HEK293 (cell line): ENCODE data around the gene SNAPIN.

Experiments used
- FEZF1 ChIP-seq: fragments of 450-650 bp; formaldehyde crosslinking; IDR thresholded peaks from 2 replicates; pipeline ENCODE4 v1.5.1; 2016; ENCODE audit warnings: missing biosample characterization, missing genetic modification characterization
- HIC1 ChIP-seq: fragments of 450-650 bp; formaldehyde crosslinking; IDR thresholded peaks from 2 replicates; pipeline ENCODE4 v1.5.1; 2016; ENCODE audit warnings: missing biosample characterization, missing genetic modification characterization
- KLF10 ChIP-seq: fragments of 450-650 bp; IDR thresholded peaks from 2 replicates; pipeline ENCODE4 v1.5.1; 2018; ENCODE audit warnings: missing biosample characterization, mild to moderate bottlenecking, missing genetic modification characterization
- SCRT2 ChIP-seq: fragments of 450-650 bp; formaldehyde crosslinking; IDR thresholded peaks from 2 replicates; pipeline ENCODE4 v1.5.1; 2016; ENCODE audit warnings: missing biosample characterization, missing genetic modification characterization
- SP7 ChIP-seq: fragments of 450-650 bp; formaldehyde crosslinking; IDR thresholded peaks from 2 replicates; pipeline ENCODE4 v1.5.1; 2016; ENCODE audit warnings: missing biosample characterization, missing genetic modification characterization
- YY1 ChIP-seq: fragments of 450-650 bp; formaldehyde crosslinking; IDR thresholded peaks from 2 replicates; pipeline ENCODE4 v1.5.1; 2018; ENCODE audit warnings: missing biosample characterization, missing genetic modification characterization
- ZFP69B ChIP-seq: fragments of 450-650 bp; formaldehyde crosslinking; IDR thresholded peaks from 2 replicates; pipeline ENCODE4 v1.5.1; 2016; ENCODE audit warnings: missing biosample characterization, missing genetic modification characterization
- ZIC2 ChIP-seq: fragments of 450-650 bp; formaldehyde crosslinking; IDR thresholded peaks from 2 replicates; pipeline ENCODE4 v1.5.1; 2016; ENCODE audit warnings: missing biosample characterization, missing genetic modification characterization
- ZNF138 ChIP-seq: fragments of 450-650 bp; formaldehyde crosslinking; IDR thresholded peaks from 2 replicates; pipeline ENCODE4 v1.5.1; 2016; ENCODE audit warnings: missing biosample characterization, missing genetic modification characterization, borderline replicate concordance
- ZNF24 ChIP-seq: fragments of 450-650 bp; formaldehyde crosslinking; IDR thresholded peaks from 2 replicates; pipeline ENCODE4 v1.5.1; 2016; ENCODE audit warnings: missing biosample characterization, missing genetic modification characterization
- ZNF292 ChIP-seq: fragments of 450-650 bp; formaldehyde crosslinking; IDR thresholded peaks from 2 replicates; pipeline ENCODE4 v1.5.1; 2016; ENCODE audit warnings: low read depth, missing biosample characterization, missing genetic modification characterization, borderline replicate concordance
- ZNF366 ChIP-seq: fragments of 450-650 bp; formaldehyde crosslinking; conservative IDR thresholded peaks from 2 replicates; pipeline ENCODE4 v1.5.1; 2016; ENCODE audit warnings: missing biosample characterization, missing genetic modification characterization
- ZNF416 ChIP-seq: fragments of 450-650 bp; formaldehyde crosslinking; IDR thresholded peaks from 2 replicates; pipeline ENCODE4 v1.5.1; 2016; ENCODE audit warnings: missing biosample characterization, missing genetic modification characterization
- ZNF521 ChIP-seq: fragments of 450-650 bp; formaldehyde crosslinking; IDR thresholded peaks from 2 replicates; pipeline ENCODE4 v1.5.1; 2017; ENCODE audit warnings: missing biosample characterization, mild to moderate bottlenecking, missing genetic modification characterization
- ZNF600 ChIP-seq: fragments of 450-650 bp; formaldehyde crosslinking; IDR thresholded peaks from 2 replicates; pipeline ENCODE4 v1.5.1; 2016; ENCODE audit warnings: missing biosample characterization, missing genetic modification characterization
- ZNF664 ChIP-seq: fragments of 450-650 bp; formaldehyde crosslinking; IDR thresholded peaks from 2 replicates; pipeline ENCODE4 v1.5.1; 2016; ENCODE audit warnings: missing biosample characterization, missing genetic modification characterization
- ZNF701 ChIP-seq: fragments of 450-650 bp; formaldehyde crosslinking; IDR thresholded peaks from 2 replicates; pipeline ENCODE4 v1.5.1; 2016; ENCODE audit warnings: missing biosample characterization, missing genetic modification characterization
- ZNF768 ChIP-seq: fragments of 450-650 bp; formaldehyde crosslinking; IDR thresholded peaks from 2 replicates; pipeline ENCODE4 v1.5.1; 2018; ENCODE audit warnings: missing biosample characterization, mild to moderate bottlenecking, missing genetic modification characterization
- ZNF777 ChIP-seq: fragments of 450-650 bp; formaldehyde crosslinking; IDR thresholded peaks from 2 replicates; pipeline ENCODE4 v1.5.1; 2017; ENCODE audit warnings: missing biosample characterization, missing genetic modification characterization, borderline replicate concordance
- ZNF791 ChIP-seq: fragments of 450-650 bp; formaldehyde crosslinking; IDR thresholded peaks from 2 replicates; pipeline ENCODE4 v1.5.1; 2016; ENCODE audit warnings: missing biosample characterization, missing genetic modification characterization
- ZNF837 ChIP-seq: fragments of 450-650 bp; formaldehyde crosslinking; IDR thresholded peaks from 2 replicates; pipeline ENCODE4 v1.5.1; 2016; ENCODE audit warnings: missing biosample characterization, missing genetic modification characterization
- ZXDB ChIP-seq: fragments of 450-650 bp; formaldehyde crosslinking; IDR thresholded peaks from 2 replicates; pipeline ENCODE4 v1.5.1; 2016; ENCODE audit warnings: missing biosample characterization, missing genetic modification characterization
- TF ChIP-seq, protein P1 (sequence below): fragments of 450-650 bp; IDR thresholded peaks from 2 replicates; pipeline ENCODE4 v1.5.1; 2018; ENCODE audit warnings: missing biosample characterization, missing genetic modification characterization
- TF ChIP-seq, protein P2 (sequence below): fragments of 450-650 bp; formaldehyde crosslinking; IDR thresholded peaks from 2 replicates; pipeline ENCODE4 v1.5.1; 2016; ENCODE audit warnings: missing biosample characterization, missing genetic modification characterization
- TF ChIP-seq, protein P3 (sequence below): fragments of 450-650 bp; IDR thresholded peaks from 2 replicates; pipeline ENCODE4 v1.5.1; 2018; ENCODE audit warnings: missing biosample characterization, mild to moderate bottlenecking, missing genetic modification characterization
- TF ChIP-seq, protein P4 (sequence below): fragments of 450-650 bp; formaldehyde crosslinking; IDR thresholded peaks from 2 replicates; pipeline ENCODE4 v1.5.1; 2016; ENCODE audit warnings: missing biosample characterization, missing genetic modification characterization
- TF ChIP-seq, protein P5 (sequence below): fragments of 450-650 bp; formaldehyde crosslinking; IDR thresholded peaks from 2 replicates; pipeline ENCODE4 v1.5.1; 2017; ENCODE audit warnings: missing biosample characterization, missing genetic modification characterization
- TF ChIP-seq, protein P6 (sequence below): fragments of 450-650 bp; formaldehyde crosslinking; IDR thresholded peaks from 2 replicates; pipeline ENCODE4 v1.5.1; 2016; ENCODE audit warnings: missing biosample characterization, missing genetic modification characterization

The SNAPIN gene

GRCh38 chr1:153633754-153634665 lies 24.5 kb upstream of the SNAPIN start, which contains the start of gene CHTOP (continued):
- TF ChIP-seq, protein P1, sequence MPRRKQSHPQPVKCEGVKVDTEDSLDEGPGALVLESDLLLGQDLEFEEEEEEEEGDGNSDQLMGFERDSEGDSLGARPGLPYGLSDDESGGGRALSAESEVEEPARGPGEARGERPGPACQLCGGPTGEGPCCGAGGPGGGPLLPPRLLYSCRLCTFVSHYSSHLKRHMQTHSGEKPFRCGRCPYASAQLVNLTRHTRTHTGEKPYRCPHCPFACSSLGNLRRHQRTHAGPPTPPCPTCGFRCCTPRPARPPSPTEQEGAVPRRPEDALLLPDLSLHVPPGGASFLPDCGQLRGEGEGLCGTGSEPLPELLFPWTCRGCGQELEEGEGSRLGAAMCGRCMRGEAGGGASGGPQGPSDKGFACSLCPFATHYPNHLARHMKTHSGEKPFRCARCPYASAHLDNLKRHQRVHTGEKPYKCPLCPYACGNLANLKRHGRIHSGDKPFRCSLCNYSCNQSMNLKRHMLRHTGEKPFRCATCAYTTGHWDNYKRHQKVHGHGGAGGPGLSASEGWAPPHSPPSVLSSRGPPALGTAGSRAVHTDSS (tag by site-specific recombination) = no peak
- TF ChIP-seq, protein P2, sequence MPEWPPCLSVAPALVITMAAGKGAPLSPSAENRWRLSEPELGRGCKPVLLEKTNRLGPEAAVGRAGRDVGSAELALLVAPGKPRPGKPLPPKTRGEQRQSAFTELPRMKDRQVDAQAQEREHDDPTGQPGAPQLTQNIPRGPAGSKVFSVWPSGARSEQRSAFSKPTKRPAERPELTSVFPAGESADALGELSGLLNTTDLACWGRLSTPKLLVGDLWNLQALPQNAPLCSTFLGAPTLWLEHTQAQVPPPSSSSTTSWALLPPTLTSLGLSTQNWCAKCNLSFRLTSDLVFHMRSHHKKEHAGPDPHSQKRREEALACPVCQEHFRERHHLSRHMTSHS (tag by site-specific recombination) = no peak
- TF ChIP-seq ZNF600 (tag by site-specific recombination) = peak; percentile 90
- TF ChIP-seq ZNF791 (tag by site-specific recombination) = no peak
- no peak for TF ChIP-seq ZNF292
- peak; percentile 10; the same call in 1 of the 2 replicates for TF ChIP-seq FEZF1 (tag by site-specific recombination)
- TF ChIP-seq ZNF521 = no peak
- TF ChIP-seq, protein P3, sequence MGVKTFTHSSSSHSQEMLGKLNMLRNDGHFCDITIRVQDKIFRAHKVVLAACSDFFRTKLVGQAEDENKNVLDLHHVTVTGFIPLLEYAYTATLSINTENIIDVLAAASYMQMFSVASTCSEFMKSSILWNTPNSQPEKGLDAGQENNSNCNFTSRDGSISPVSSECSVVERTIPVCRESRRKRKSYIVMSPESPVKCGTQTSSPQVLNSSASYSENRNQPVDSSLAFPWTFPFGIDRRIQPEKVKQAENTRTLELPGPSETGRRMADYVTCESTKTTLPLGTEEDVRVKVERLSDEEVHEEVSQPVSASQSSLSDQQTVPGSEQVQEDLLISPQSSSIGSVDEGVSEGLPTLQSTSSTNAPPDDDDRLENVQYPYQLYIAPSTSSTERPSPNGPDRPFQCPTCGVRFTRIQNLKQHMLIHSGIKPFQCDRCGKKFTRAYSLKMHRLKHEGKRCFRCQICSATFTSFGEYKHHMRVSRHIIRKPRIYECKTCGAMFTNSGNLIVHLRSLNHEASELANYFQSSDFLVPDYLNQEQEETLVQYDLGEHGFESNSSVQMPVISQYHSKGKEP (tag by site-specific recombination) = peak; percentile 8; the same call in 1 of the 2 replicates
- no peak for TF ChIP-seq HIC1
- no peak for TF ChIP-seq ZNF138 (tag by site-specific recombination)
- peak; percentile 85 for TF ChIP-seq ZFP69B (tag by site-specific recombination)
- no peak for TF ChIP-seq ZNF837 (tag by site-specific recombination)
- TF ChIP-seq ZXDB (tag by site-specific recombination) = peak; percentile 91
- peak; percentile 91 for TF ChIP-seq ZNF24
- TF ChIP-seq, protein P4, sequence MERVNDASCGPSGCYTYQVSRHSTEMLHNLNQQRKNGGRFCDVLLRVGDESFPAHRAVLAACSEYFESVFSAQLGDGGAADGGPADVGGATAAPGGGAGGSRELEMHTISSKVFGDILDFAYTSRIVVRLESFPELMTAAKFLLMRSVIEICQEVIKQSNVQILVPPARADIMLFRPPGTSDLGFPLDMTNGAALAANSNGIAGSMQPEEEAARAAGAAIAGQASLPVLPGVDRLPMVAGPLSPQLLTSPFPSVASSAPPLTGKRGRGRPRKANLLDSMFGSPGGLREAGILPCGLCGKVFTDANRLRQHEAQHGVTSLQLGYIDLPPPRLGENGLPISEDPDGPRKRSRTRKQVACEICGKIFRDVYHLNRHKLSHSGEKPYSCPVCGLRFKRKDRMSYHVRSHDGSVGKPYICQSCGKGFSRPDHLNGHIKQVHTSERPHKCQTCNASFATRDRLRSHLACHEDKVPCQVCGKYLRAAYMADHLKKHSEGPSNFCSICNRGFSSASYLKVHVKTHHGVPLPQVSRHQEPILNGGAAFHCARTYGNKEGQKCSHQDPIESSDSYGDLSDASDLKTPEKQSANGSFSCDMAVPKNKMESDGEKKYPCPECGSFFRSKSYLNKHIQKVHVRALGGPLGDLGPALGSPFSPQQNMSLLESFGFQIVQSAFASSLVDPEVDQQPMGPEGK (tag by site-specific recombination) = peak; percentile 79
- no peak for TF ChIP-seq ZNF416 (tag by site-specific recombination)
- TF ChIP-seq YY1 (tag by site-specific recombination) = peak; percentile 97
- TF ChIP-seq ZNF777 (tag by site-specific recombination) = peak; percentile 89
- TF ChIP-seq ZNF664 (tag by site-specific recombination) = no peak
- TF ChIP-seq ZNF366 (tag by site-specific recombination) = peak; percentile 34; the same call in 1 of the 2 replicates
- TF ChIP-seq SP7 = peak; percentile 90
- TF ChIP-seq ZIC2 (tag by site-specific recombination) = peak; percentile 42
- TF ChIP-seq, protein P5, sequence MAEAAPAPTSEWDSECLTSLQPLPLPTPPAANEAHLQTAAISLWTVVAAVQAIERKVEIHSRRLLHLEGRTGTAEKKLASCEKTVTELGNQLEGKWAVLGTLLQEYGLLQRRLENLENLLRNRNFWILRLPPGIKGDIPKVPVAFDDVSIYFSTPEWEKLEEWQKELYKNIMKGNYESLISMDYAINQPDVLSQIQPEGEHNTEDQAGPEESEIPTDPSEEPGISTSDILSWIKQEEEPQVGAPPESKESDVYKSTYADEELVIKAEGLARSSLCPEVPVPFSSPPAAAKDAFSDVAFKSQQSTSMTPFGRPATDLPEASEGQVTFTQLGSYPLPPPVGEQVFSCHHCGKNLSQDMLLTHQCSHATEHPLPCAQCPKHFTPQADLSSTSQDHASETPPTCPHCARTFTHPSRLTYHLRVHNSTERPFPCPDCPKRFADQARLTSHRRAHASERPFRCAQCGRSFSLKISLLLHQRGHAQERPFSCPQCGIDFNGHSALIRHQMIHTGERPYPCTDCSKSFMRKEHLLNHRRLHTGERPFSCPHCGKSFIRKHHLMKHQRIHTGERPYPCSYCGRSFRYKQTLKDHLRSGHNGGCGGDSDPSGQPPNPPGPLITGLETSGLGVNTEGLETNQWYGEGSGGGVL (tag by site-specific recombination) = peak; percentile 66
- no peak; the same call in 1 of the 2 replicates for TF ChIP-seq ZNF768
- no peak for TF ChIP-seq ZNF701 (tag by site-specific recombination)
- TF ChIP-seq KLF10 (tag by site-specific recombination) = peak; percentile 77
- TF ChIP-seq, protein P6, sequence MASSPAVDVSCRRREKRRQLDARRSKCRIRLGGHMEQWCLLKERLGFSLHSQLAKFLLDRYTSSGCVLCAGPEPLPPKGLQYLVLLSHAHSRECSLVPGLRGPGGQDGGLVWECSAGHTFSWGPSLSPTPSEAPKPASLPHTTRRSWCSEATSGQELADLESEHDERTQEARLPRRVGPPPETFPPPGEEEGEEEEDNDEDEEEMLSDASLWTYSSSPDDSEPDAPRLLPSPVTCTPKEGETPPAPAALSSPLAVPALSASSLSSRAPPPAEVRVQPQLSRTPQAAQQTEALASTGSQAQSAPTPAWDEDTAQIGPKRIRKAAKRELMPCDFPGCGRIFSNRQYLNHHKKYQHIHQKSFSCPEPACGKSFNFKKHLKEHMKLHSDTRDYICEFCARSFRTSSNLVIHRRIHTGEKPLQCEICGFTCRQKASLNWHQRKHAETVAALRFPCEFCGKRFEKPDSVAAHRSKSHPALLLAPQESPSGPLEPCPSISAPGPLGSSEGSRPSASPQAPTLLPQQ (tag by site-specific recombination) = peak; percentile 87
- TF ChIP-seq SCRT2 (tag by site-specific recombination) = no peak; the same call in 1 of the 2 replicates
